KOPT-K1 (cell line): ENCODE results near the gene HNRNPL.
A peak's percentile ranks its signal among the peaks of the same experiment; 100 is the strongest.
"Not testable (repeated sequence)": the region's sequence is repeated elsewhere in the genome, so short reads cannot be mapped to it uniquely, and the experiment has no call there.

Source experiments
- H3K27ac ChIP-seq: fragments of 200-600 bp; sonication (generic); 2 replicates; pipeline ENCODE4 v1.5.1; 2016; ENCODE audit warnings: antibody characterized with exemption, mild to moderate bottlenecking, low read depth, low read length; ENCODE audit not compliant: poor library complexity, severe bottlenecking
- H3K36me3 ChIP-seq: fragments of 200-600 bp; sonication (generic); 2 replicates; pipeline ENCODE4 v1.5.1; 2017; ENCODE audit warnings: antibody characterized with exemption, mild to moderate bottlenecking, low read length, moderate library complexity; ENCODE audit not compliant: insufficient read depth
- H3K9me3 ChIP-seq: fragments of 200-600 bp; sonication (generic); 2 replicates; pipeline ENCODE4 v1.5.1; 2017; ENCODE audit warnings: antibody characterized with exemption, low read length, mild to moderate bottlenecking; ENCODE audit not compliant: insufficient read depth, poor library complexity, severe bottlenecking

The HNRNPL gene

GRCh38 chr19:38831142-38831605 is 18.6 kb downstream of the HNRNPL start:
- Histone ChIP-seq H3K27ac (peak overlapping the region; percentile 80), H3K9me3 (no peaks in the 10 kb centered on the region), H3K36me3 (peaks cover 34% of the 10 kb centered on the region)

- peaks cover 24% of the 10 kb centered on the region for H3K36me3 ChIP-seq
- no peaks in the 10 kb centered on the region for H3K9me3 ChIP-seq
- no peak overlapping the region for H3K27ac ChIP-seq
These were observed 19.6 kb downstream of the HNRNPL start for GRCh38 chr19:38830039-38830733.

GRCh38 chr19:38829203-38829602 is 20.6 kb downstream of the HNRNPL start:
- H3K9me3 ChIP-seq, H3K27ac ChIP-seq: not testable (repeated sequence)
- H3K36me3 ChIP-seq, result peaks cover 24% of the 10 kb centered on the region

- no peak overlapping the region for H3K27ac ChIP-seq
- H3K9me3 ChIP-seq, result no peaks in the 10 kb centered on the region
- H3K36me3 ChIP-seq, result peaks cover 34% of the 10 kb centered on the region
These were observed 22.8 kb downstream of the HNRNPL start for GRCh38 chr19:38826856-38827551.

- not testable (repeated sequence) for H3K27ac ChIP-seq, H3K9me3 ChIP-seq
- peaks cover 34% of the 10 kb centered on the region for H3K36me3 ChIP-seq
These were observed 23.9 kb downstream of the HNRNPL start for GRCh38 chr19:38825936-38826335.

GRCh38 chr19:38821230-38821825 is 28.5 kb downstream of the HNRNPL start:
- H3K9me3 ChIP-seq, H3K27ac ChIP-seq: not testable (repeated sequence)
- H3K36me3 ChIP-seq, result peaks cover 24% of the 10 kb centered on the region

GRCh38 chr19:38819231-38819920 is 30.4 kb downstream of the HNRNPL start:
- H3K27ac ChIP-seq, result no peak overlapping the region
- H3K9me3 ChIP-seq, result no peaks in the 10 kb centered on the region
- peaks cover 37% of the 10 kb centered on the region for H3K36me3 ChIP-seq

GRCh38 chr19:38817081-38817480 is 32.7 kb downstream of the HNRNPL start:
- Histone ChIP-seq H3K27ac (no peak overlapping the region), H3K9me3 (no peaks in the 10 kb centered on the region), H3K36me3 (peaks cover 28% of the 10 kb centered on the region)

GRCh38 chr19:38816131-38816750 is 33.5 kb downstream of the HNRNPL start:
- Histone ChIP-seq H3K27ac (no peak overlapping the region), H3K36me3 (peaks cover 28% of the 10 kb centered on the region), H3K9me3 (no peaks in the 10 kb centered on the region)

GRCh38 chr19:38815059-38816001 is 34.5 kb downstream of the HNRNPL start:
- Histone ChIP-seq H3K36me3 (peaks cover 28% of the 10 kb centered on the region), H3K27ac (no peak overlapping the region), H3K9me3 (no peaks in the 10 kb centered on the region)

- not testable (repeated sequence) for H3K9me3 ChIP-seq, H3K27ac ChIP-seq
- peaks cover 28% of the 10 kb centered on the region for H3K36me3 ChIP-seq
These were observed 35.9 kb downstream of the HNRNPL start for GRCh38 chr19:38813932-38814331.

- Histone ChIP-seq H3K9me3 (no peaks in the 10 kb centered on the region), H3K27ac (no peak overlapping the region), H3K36me3 (peaks cover 28% of the 10 kb centered on the region)
These were observed 36.5 kb downstream of the HNRNPL start for GRCh38 chr19:38813323-38813722.

GRCh38 chr19:38812841-38813320 is 36.9 kb downstream of the HNRNPL start, which contains the start of gene LGALS4:
TSS of gene LGALS4 (minus strand) at chr19:38812945. CDS start at chr19:38812886, 59 bp downstream.
- Histone ChIP-seq H3K9me3 (no peaks in the 10 kb centered on the region), H3K36me3 (peaks cover 27% of the 10 kb centered on the region), H3K27ac (no peak within 1 kb of the TSS)
